ENCODE results near the gene AJM1.

- TF ChIP-seq, protein P1, sequence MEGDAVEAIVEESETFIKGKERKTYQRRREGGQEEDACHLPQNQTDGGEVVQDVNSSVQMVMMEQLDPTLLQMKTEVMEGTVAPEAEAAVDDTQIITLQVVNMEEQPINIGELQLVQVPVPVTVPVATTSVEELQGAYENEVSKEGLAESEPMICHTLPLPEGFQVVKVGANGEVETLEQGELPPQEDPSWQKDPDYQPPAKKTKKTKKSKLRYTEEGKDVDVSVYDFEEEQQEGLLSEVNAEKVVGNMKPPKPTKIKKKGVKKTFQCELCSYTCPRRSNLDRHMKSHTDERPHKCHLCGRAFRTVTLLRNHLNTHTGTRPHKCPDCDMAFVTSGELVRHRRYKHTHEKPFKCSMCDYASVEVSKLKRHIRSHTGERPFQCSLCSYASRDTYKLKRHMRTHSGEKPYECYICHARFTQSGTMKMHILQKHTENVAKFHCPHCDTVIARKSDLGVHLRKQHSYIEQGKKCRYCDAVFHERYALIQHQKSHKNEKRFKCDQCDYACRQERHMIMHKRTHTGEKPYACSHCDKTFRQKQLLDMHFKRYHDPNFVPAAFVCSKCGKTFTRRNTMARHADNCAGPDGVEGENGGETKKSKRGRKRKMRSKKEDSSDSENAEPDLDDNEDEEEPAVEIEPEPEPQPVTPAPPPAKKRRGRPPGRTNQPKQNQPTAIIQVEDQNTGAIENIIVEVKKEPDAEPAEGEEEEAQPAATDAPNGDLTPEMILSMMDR (IDR thresholded peaks at IDR 0.05; ENCODE audit: insufficient read depth, low read length) = no peak
- no peak for TF ChIP-seq GABPA (IDR thresholded peaks at IDR 0.05; ENCODE audit: low read depth)
- no peak for TF ChIP-seq POLR2AphosphoS5 (IDR thresholded peaks at IDR 0.05; ENCODE audit: low read depth)
Observed at GRCh38 chr9:136867480-136867879, 25.2 kb downstream of the AJM1 start.
